NT2/D1 (cell line): ENCODE data around the gene PTPRN2.

Source experiments
- DNase-seq: peaks from one replicate; pipeline ENCODE4 v3.0.0-alpha.2; 2011; ENCODE audit warnings: low read depth, low spot score
- H3K27me3 ChIP-seq: 2 replicates; pipeline ENCODE4 v1.6.0; 2011; ENCODE audit warnings: mild to moderate bottlenecking; ENCODE audit not compliant: insufficient read length, insufficient read depth
- H3K36me3 ChIP-seq: 2 replicates; pipeline ENCODE4 v1.6.1; 2011; ENCODE audit warnings: mild to moderate bottlenecking, low read length, mixed read lengths; ENCODE audit not compliant: insufficient read depth, insufficient read length
- H3K4me1 ChIP-seq: 2 replicates; pipeline ENCODE4 v1.5.1; 2011; ENCODE audit not compliant: insufficient read depth, insufficient read length
- H3K4me3 ChIP-seq: 2 replicates; pipeline ENCODE4 v1.5.1; 2011; ENCODE audit warnings: low read depth; ENCODE audit not compliant: insufficient read length
- H3K9ac ChIP-seq: 2 replicates; pipeline ENCODE4 v1.6.0; 2011; ENCODE audit warnings: low read depth; ENCODE audit not compliant: insufficient read length
- H3K9me3 ChIP-seq: 2 replicates; pipeline ENCODE4 v1.5.1; 2011; ENCODE audit warnings: mild to moderate bottlenecking, low read length; ENCODE audit not compliant: insufficient read depth
- SUZ12 ChIP-seq: IDR thresholded peaks from 2 replicates; pipeline ENCODE4 v1.6.1; 2011; ENCODE audit not compliant: insufficient read length, insufficient read depth; ENCODE audit errors: extremely low read depth
- YY1 ChIP-seq: IDR thresholded peaks from 2 replicates; pipeline ENCODE4 v1.6.1; 2011; ENCODE audit not compliant: insufficient read length, insufficient read depth
- ZNF274 ChIP-seq: IDR thresholded peaks from 2 replicates; pipeline ENCODE4 v1.6.1; 2011; ENCODE audit warnings: mild to moderate bottlenecking, low read depth, low read length

The PTPRN2 gene

GRCh38 chr7:157529768-157530560, 1057.7 kb downstream of the PTPRN2 start:
- no peaks in the 10 kb centered on the region for H3K27me3 ChIP-seq
- H3K4me3 ChIP-seq = no peak overlapping the region
- no peaks in the 10 kb centered on the region for H3K9me3 ChIP-seq
- no peaks in the 10 kb centered on the region for H3K36me3 ChIP-seq
- H3K9ac ChIP-seq = no peak overlapping the region
- no peak for DNase-seq
- no peak for TF ChIP-seq ZNF274
- TF ChIP-seq SUZ12 = no peak
- no peak for TF ChIP-seq YY1
- no peaks in the 10 kb centered on the region for H3K4me1 ChIP-seq

- no peaks in the 10 kb centered on the region for H3K36me3 ChIP-seq
- H3K4me3 ChIP-seq = no peak overlapping the region
- no peaks in the 10 kb centered on the region for H3K4me1 ChIP-seq
- TF ChIP-seq ZNF274 (no peak), SUZ12 (no peak), YY1 (no peak)
- H3K9ac ChIP-seq = no peak overlapping the region
- H3K27me3 ChIP-seq = peaks cover 3% of the 10 kb centered on the region
- no peak for DNase-seq
- no peaks in the 10 kb centered on the region for H3K9me3 ChIP-seq
These were observed 1058.8 kb downstream of the PTPRN2 start for GRCh38 chr7:157528785-157529341.

- H3K9ac ChIP-seq = no peak overlapping the region
- no peaks in the 10 kb centered on the region for H3K36me3 ChIP-seq
- H3K27me3 ChIP-seq = peaks cover 3% of the 10 kb centered on the region
- no peak for DNase-seq
- H3K9me3 ChIP-seq = no peaks in the 10 kb centered on the region
- no peak overlapping the region for H3K4me3 ChIP-seq
- TF ChIP-seq SUZ12 (no peak), YY1 (no peak), ZNF274 (no peak)
- H3K4me1 ChIP-seq = peaks cover 5% of the 10 kb centered on the region
These were observed 1059.9 kb downstream of the PTPRN2 start for GRCh38 chr7:157527686-157528085.

GRCh38 chr7:157526913-157527634, 1060.5 kb downstream of the PTPRN2 start:
- no peak for DNase-seq
- H3K4me1 ChIP-seq = peaks cover 6% of the 10 kb centered on the region
- peaks cover 3% of the 10 kb centered on the region for H3K27me3 ChIP-seq
- no peaks in the 10 kb centered on the region for H3K36me3 ChIP-seq
- no peak overlapping the region for H3K9ac ChIP-seq
- H3K4me3 ChIP-seq = no peak overlapping the region
- TF ChIP-seq ZNF274 (no peak), YY1 (no peak), SUZ12 (no peak)
- no peaks in the 10 kb centered on the region for H3K9me3 ChIP-seq

- peaks cover 6% of the 10 kb centered on the region for H3K4me1 ChIP-seq
- H3K36me3 ChIP-seq = no peaks in the 10 kb centered on the region
- no peak overlapping the region for H3K9ac ChIP-seq
- no peak for TF ChIP-seq SUZ12
- no peaks in the 10 kb centered on the region for H3K9me3 ChIP-seq
- H3K27me3 ChIP-seq = peaks cover 3% of the 10 kb centered on the region
- no peak overlapping the region for H3K4me3 ChIP-seq
- DNase-seq = no peak
These were observed 1061.4 kb downstream of the PTPRN2 start for GRCh38 chr7:157526005-157526912.

GRCh38 chr7:157525491-157525915, 1062.1 kb downstream of the PTPRN2 start:
- TF ChIP-seq SUZ12 (no peak), ZNF274 (no peak), YY1 (no peak)
- H3K9me3 ChIP-seq = no peaks in the 10 kb centered on the region
- H3K36me3 ChIP-seq = no peaks in the 10 kb centered on the region
- no peak overlapping the region for H3K4me3 ChIP-seq
- no peak for DNase-seq
- H3K27me3 ChIP-seq = peaks cover 3% of the 10 kb centered on the region
- H3K9ac ChIP-seq = no peak overlapping the region
- peaks cover 6% of the 10 kb centered on the region for H3K4me1 ChIP-seq

- Histone ChIP-seq H3K27me3 (peaks cover 3% of the 10 kb centered on the region), H3K36me3 (no peaks in the 10 kb centered on the region), H3K9me3 (no peaks in the 10 kb centered on the region), H3K4me1 (peaks cover 6% of the 10 kb centered on the region), H3K4me3 (no peak overlapping the region), H3K9ac (no peak overlapping the region)
- no peak for DNase-seq
- TF ChIP-seq SUZ12 = no peak
- TF ChIP-seq YY1 = no peak
- no peak for TF ChIP-seq ZNF274
These were observed 1062.9 kb downstream of the PTPRN2 start for GRCh38 chr7:157524731-157525130.
